ENCODE measurements around the gene OSBPL5.

DNA sequence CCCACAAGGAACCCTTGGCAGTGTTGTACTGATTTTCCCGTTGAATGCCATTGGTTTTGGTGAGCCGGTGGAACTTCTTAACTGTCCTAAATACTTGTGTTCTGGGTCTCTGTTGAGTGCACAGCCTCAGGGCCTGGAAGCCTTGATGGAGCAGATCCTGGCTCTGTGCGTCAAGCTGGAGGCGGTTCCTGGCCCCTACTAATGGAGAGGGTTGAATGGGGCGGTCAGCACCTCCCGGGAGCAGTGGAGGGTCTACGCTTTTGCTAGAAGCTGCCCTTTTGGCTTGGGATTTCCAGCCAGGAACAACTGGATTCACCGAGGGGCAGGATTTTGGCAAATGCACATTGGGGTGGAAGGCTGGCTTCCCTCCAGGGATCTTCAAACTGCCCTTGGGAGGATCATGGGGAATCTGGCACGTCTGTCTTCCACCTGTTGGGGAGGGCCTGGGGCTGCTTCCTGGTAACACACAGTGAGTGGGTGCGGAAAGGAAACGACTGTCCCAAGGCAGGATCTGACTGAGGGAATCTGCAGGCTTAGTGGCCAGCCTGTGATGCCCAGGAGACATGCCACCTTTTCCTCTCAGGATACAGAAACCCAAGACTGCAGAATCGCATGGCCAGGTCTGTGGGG, 6.9 kb upstream of the OSBPL5 start:
- TF ChIP-seq, protein P1, sequence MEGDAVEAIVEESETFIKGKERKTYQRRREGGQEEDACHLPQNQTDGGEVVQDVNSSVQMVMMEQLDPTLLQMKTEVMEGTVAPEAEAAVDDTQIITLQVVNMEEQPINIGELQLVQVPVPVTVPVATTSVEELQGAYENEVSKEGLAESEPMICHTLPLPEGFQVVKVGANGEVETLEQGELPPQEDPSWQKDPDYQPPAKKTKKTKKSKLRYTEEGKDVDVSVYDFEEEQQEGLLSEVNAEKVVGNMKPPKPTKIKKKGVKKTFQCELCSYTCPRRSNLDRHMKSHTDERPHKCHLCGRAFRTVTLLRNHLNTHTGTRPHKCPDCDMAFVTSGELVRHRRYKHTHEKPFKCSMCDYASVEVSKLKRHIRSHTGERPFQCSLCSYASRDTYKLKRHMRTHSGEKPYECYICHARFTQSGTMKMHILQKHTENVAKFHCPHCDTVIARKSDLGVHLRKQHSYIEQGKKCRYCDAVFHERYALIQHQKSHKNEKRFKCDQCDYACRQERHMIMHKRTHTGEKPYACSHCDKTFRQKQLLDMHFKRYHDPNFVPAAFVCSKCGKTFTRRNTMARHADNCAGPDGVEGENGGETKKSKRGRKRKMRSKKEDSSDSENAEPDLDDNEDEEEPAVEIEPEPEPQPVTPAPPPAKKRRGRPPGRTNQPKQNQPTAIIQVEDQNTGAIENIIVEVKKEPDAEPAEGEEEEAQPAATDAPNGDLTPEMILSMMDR (IDR thresholded peaks at IDR 0.05), result no peak
- no peak for TF ChIP-seq POLR2A (IDR thresholded peaks at IDR 0.05)

Data from uterus (tissue), 2 donors.